ENCODE data around the gene FOS. TPM values are rescaled to one million over a fixed set of nuclear protein-coding genes. Genes with fewer than 3 reads are reported as not detected.

The FOS gene
- total and polyA plus RNA-seq, 2 of the 4 experiments (the other 2 are of a cell fraction): 53.6 to 171 TPM

GRCh38 chr14:75268633-75269550 is 9.7 kb upstream of the FOS start (continued):
- no peak for TF ChIP-seq USF2 (IDR thresholded peaks at IDR 0.05; ENCODE audit: low read depth, low read length)

- DNase-seq (no peak), ATAC-seq (ENCODE audit: low read depth) (no peak)
- H4K91ac ChIP-seq (ENCODE audit: insufficient read depth, low read depth, low read length): no peak overlapping the region
- no peak overlapping the region for H3K4me3 ChIP-seq (ENCODE audit: insufficient read depth, low read depth, low read length)
- no peak overlapping the region for H4K8ac ChIP-seq (ENCODE audit: low read depth in 2 of 2, low read length in 2 of 2)
- H2BK15ac ChIP-seq (ENCODE audit: low read depth, low read length): no peak overlapping the region
- ChIA-PET POLR2A (ENCODE audit: unreplicated experiment) (no interaction called here), CTCF (no interaction called here)
- in situ Hi-C loops (cut with MboI; ENCODE audit: low sequenced_read_pairs) (no loop called here), intact Hi-C loops (cut with micrococcal nuclease) (no loop called here), dilution Hi-C loops (cut with HindIII; ENCODE audit: low sequenced_read_pairs, unreplicated experiment) (no loop called here)
- H3K9ac ChIP-seq (ENCODE audit: low read depth, low read length): no peak overlapping the region
- BruUV-seq (replicated peaks): no TSS peak
- H3K4ac ChIP-seq (ENCODE audit: low read depth, low read length): no peak overlapping the region
- no peak overlapping the region for H2AK9ac ChIP-seq (replicated peaks; ENCODE audit: low read depth, low read length, poor library complexity)
- TF ChIP-seq USF2 (IDR thresholded peaks at IDR 0.05; ENCODE audit: low read depth, low read length) (no peak), MAFK (IDR thresholded peaks at IDR 0.05; ENCODE audit: low read depth, low read length) (no peak), RFX5 (IDR thresholded peaks at IDR 0.05; ENCODE audit: low read depth, low read length) (no peak), CEBPB (IDR thresholded peaks at IDR 0.05; ENCODE audit: low read depth, low read length) (no peak), BHLHE40 (IDR thresholded peaks at IDR 0.05; ENCODE audit: low read depth, low read length) (no peak)
- no peak overlapping the region for H3K14ac ChIP-seq (replicated peaks; ENCODE audit: low read depth, low read length)
- no peaks in the 10 kb centered on the region for H3K36me3 ChIP-seq (ENCODE audit: control insufficient read depth, insufficient read depth, low read length)
- H2AK5ac ChIP-seq (ENCODE audit: low read depth, low read length): no peak overlapping the region
- H3K56ac ChIP-seq (ENCODE audit: extremely low read depth, insufficient read depth, low read length): no peak overlapping the region
- H3K27me3 ChIP-seq (ENCODE audit: control insufficient read depth, insufficient read depth, low read length): no peaks in the 10 kb centered on the region
- H3K9me1 ChIP-seq (ENCODE audit: insufficient read depth, low read length): peaks cover 9% of the 10 kb centered on the region
- H2BK20ac ChIP-seq (ENCODE audit: low read depth, low read length): no peak overlapping the region
- no peak overlapping the region for H3K4me2 ChIP-seq (ENCODE audit: low read depth, low read length)
- H4K5ac ChIP-seq (ENCODE audit: low read depth, low read length): no peak overlapping the region
- H4K20me1 ChIP-seq (ENCODE audit: insufficient read depth, low read length): peaks cover 8% of the 10 kb centered on the region
- no peak overlapping the region for H2BK120ac ChIP-seq (ENCODE audit: low read depth, low read length)
- WGBS, 2 experiments (ENCODE audit: extremely low coverage in 2 of 2, insufficient read length in 1 of 2): no CpG with 5 or more reads among the region's 9 CpGs
- no peaks in the 10 kb centered on the region for H3K9me3 ChIP-seq (ENCODE audit: control insufficient read depth, insufficient read depth, low read length)
- peaks cover 21% of the 10 kb centered on the region for H3K4me1 ChIP-seq (ENCODE audit: control insufficient read depth, insufficient read depth, low read length)
- H3K79me1 ChIP-seq (ENCODE audit: low read depth in 1 of 2, low read length in 2 of 2): no peaks in the 10 kb centered on the region
- no peak overlapping the region for H3K23ac ChIP-seq (ENCODE audit: low read depth, low read length)
- H2BK5ac ChIP-seq (ENCODE audit: low read depth, low read length, poor library complexity, severe bottlenecking): no peak overlapping the region
- no peak overlapping the region for H2AFZ ChIP-seq (replicated peaks; ENCODE audit: low read length, poor library complexity)
- H3K18ac ChIP-seq (ENCODE audit: low read depth, low read length): no peak overlapping the region
- no peak overlapping the region for H3K27ac ChIP-seq (ENCODE audit: insufficient read depth, low read length)
These were observed 7.1 kb upstream of the FOS start for GRCh38 chr14:75271514-75271913.

Data from IMR-90 (cell line).